Activated T-cell treated with anti-CD3 and anti-CD28 coated beads, Interleukin-2, amount 50 U/mL, for 4 hours (primary cell): ENCODE results near the gene KLF13. TPM values are rescaled to one million over a fixed set of nuclear protein-coding genes. Genes with fewer than 3 reads are reported as not detected.
A peak's percentile ranks its signal among the peaks of the same experiment; 100 is the strongest.

ENCODE experiments used
- ATAC-seq, 2 donors: fragments of 200-7000 bp; cut with Tn5 transposase; one replicate each; pipeline ENCODE4 v1.10.0; 2021
- DNase-seq: peaks from one replicate; pipeline ENCODE4 v3.0.0-alpha.2; 2020
- H3K27me3 Mint-ChIP-seq: one replicate; pipeline ENCODE4 v1.8.0; 2021; ENCODE audit warnings: low read depth, mixed read lengths
- H3K36me3 Mint-ChIP-seq: one replicate; pipeline ENCODE4 v1.8.0; 2022; ENCODE audit warnings: mixed read lengths; ENCODE audit not compliant: insufficient read depth
- H3K4me1 Mint-ChIP-seq: one replicate; pipeline ENCODE4 v1.8.0; 2021; ENCODE audit warnings: low read depth, mixed read lengths
- H3K4me3 Mint-ChIP-seq: one replicate; pipeline ENCODE4 v1.8.0; 2021; ENCODE audit warnings: mild to moderate bottlenecking, moderate library complexity, mixed read lengths
- H3K9me3 Mint-ChIP-seq: one replicate; pipeline ENCODE4 v1.8.0; 2021; ENCODE audit warnings: mixed read lengths
- total RNA-seq, 3 donors: library from RNA; stranded (reverse); gene quantifications; one replicate each; pipeline ENCODE4 v1.2.1, GENCODE V29; 2021

KLF13 gene
- total RNA-seq, 3 donors from 2014 or later: 75.0 to 82.8 (median 81.8) TPM

DNA sequence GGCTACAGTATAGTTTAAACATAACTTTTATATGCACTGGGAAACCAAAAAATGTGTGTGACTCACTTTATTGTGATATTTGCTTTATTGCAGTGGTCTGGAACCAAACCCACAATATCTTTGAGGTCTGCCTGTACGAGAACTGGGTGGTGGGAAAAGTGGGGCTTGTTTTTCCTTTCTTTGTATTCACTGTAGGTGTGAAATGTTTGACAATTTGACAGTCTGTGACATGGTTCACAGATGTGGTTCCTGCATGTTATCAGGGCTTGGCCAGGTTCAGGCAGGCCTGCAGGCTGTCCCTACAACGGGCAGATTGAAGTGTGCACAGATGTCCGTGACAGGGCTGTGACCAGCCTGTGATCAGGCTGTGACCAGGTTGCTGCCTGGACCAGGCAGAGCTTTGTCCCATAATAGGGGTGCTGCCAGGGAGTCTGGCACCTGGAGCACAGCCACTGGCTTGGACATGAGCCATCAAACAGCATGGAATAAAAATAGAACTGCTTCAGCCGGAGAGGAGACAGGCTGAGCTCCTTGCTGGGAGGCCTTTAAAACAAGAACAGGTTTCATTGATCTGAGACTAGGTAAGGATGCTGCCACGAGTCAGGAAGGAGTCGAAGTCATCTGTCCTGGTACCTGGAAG, 61.0 kb downstream of the KLF13 start:
- DNase-seq: no peak
- H3K4me3 Mint-ChIP-seq: peak overlapping the region; percentile 60
- H3K9me3 Mint-ChIP-seq: no peaks in the 10 kb centered on the region
- no peaks in the 10 kb centered on the region for H3K27me3 Mint-ChIP-seq
- peaks cover 2% of the 10 kb centered on the region for H3K36me3 Mint-ChIP-seq
- ATAC-seq: peak; percentile 41 to 42
- peaks cover 60% of the 10 kb centered on the region for H3K4me1 Mint-ChIP-seq

DNA sequence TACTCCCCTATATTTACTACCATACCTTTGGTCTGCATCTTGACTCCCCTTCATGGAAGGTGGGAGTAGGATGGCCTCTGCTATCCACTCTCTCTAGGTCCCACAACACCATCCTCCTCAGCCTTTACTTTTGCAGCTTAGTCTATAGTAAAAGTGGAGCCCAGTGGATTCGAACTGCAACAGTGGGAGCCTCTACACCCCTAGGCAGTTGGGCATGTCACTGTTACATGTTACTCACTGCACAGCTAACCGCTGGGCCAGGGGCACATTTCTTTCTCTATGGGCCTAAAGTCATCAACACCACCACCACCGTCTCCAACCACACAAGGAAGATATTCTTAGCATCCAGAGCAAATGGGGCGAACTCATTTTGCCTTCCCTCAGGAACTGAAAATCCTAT, 62.9 kb downstream of the KLF13 start:
- DNase-seq: no peak

DNA sequence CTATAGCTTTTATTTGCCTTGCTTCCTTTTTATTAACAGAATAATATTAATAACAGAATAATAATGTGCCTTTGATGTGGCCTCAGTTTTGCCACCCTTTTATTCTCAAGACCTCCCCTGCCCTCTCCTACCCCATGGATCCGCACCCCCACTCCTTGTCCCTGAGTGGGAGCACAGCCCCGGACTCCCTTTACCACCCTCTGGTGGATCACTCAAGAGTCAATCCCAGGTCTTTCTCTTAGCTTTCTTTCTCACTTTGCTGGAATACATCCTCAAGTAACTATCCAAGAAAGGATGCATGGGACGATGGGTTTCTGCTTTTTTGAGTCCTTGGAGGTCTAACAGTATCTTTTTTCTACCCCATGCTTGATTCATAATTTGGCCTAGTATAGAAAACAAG, 63.4 kb downstream of the KLF13 start:
- Mint-ChIP-seq H3K4me3 (no peak overlapping the region), H3K4me1 (peaks cover 58% of the 10 kb centered on the region), H3K9me3 (no peaks in the 10 kb centered on the region), H3K27me3 (no peaks in the 10 kb centered on the region), H3K36me3 (no peaks in the 10 kb centered on the region)
- DNase-seq (no peak), ATAC-seq (no peak)

More for the DNA sequence above, 62.9 kb downstream of the KLF13 start:
- no peaks in the 10 kb centered on the region for H3K36me3 Mint-ChIP-seq
- H3K4me3 Mint-ChIP-seq: peak overlapping the region; percentile 32
- H3K9me3 Mint-ChIP-seq: no peaks in the 10 kb centered on the region
- peaks cover 62% of the 10 kb centered on the region for H3K4me1 Mint-ChIP-seq
- no peak for ATAC-seq
- no peaks in the 10 kb centered on the region for H3K27me3 Mint-ChIP-seq

DNA sequence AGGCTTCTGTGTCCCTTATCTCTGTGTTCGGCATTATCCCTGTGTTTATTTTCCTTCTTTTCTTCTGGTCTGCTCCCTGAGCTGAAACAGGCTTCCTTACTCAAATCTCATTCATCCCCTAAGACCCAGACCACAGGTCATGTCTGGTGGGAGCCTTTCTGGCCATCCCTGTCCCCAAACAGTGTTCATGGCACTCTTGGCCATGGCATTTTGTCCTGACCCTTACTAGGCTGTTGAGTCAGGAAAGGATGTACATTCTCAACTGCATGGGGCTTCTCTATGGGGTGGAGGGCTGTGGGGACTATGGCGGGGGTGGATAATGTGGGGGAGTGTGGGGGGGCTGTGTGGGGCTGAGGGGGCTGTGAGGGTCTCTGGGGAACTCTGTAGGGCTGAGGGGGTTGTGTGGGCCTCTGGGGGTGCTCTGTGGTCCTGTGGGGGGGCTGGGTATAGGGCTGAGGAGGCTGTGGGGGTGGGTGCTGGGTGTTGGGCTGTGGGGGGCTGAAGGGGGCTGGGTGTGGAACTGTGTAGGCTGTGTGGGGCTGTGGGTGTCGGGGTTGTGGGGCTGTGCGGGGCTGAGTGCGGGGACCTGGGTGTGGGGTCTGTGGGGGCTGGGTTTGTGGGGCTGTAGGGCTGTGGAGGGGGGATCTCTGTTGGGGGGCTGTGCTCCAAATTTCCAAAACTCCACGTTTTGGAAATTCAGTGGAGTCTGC, 64.3 kb downstream of the KLF13 start:
- Mint-ChIP-seq H3K4me1 (peaks cover 52% of the 10 kb centered on the region), H3K36me3 (no peaks in the 10 kb centered on the region), H3K9me3 (no peaks in the 10 kb centered on the region), H3K4me3 (peak overlapping the region; percentile 3), H3K27me3 (no peaks in the 10 kb centered on the region)
- no peak for ATAC-seq
- DNase-seq: no peak

DNA sequence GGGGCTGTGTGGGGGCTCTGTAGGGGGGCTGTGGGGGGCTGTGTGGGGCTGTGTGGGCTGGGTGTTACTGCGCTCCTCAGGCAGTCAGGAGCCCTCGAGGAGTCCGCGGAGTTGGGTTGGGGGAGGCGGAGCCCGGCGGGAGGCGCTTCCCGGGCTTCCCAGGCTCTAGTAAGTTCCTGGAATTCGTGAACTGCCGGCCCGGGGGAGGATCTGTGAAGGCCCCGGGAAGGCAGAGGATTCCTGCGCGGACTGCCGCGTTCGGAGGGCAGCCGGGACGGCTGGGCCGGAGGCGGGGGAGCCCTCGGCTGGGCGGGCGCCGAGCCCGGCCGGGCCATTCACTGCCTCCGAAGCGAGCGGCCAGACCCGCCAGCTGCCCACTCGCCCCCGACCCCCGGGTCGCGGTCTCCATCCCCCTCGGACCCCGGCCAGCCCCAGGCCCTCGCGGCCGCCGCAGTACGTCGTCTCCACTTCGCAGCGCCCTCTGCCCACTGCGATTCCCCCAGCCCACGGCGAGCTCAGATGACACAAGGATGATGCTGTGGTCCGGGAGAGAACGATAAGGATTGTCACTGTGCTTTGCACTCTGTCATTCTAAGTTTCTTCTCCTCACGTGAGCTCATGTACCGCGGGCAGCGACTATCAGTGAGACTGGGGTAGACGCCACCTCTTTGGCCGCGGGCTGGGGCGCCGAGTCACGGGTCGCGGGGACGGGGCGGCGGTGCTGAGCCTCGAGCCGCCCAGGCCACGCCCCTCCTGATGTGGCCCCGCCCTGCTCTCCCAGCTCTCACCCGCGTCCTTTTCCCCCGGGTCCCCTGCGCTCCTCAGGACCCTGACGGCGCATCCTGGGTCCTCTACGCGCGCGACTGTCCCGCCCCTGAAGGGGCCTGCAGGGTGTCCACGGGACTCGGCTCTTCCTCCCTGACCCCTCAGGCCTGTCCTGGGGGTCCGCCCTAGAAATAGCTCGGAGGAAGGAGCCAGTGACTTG, 65.3 kb downstream of the KLF13 start:
- DNase-seq (peak; percentile 76), ATAC-seq (peak; percentile 89 to 92)
- H3K4me1 Mint-ChIP-seq: peaks cover 44% of the 10 kb centered on the region
- H3K36me3 Mint-ChIP-seq: no peaks in the 10 kb centered on the region
- H3K27me3 Mint-ChIP-seq: no peaks in the 10 kb centered on the region
- no peaks in the 10 kb centered on the region for H3K9me3 Mint-ChIP-seq
- H3K4me3 Mint-ChIP-seq: peak overlapping the region; percentile 86

DNA sequence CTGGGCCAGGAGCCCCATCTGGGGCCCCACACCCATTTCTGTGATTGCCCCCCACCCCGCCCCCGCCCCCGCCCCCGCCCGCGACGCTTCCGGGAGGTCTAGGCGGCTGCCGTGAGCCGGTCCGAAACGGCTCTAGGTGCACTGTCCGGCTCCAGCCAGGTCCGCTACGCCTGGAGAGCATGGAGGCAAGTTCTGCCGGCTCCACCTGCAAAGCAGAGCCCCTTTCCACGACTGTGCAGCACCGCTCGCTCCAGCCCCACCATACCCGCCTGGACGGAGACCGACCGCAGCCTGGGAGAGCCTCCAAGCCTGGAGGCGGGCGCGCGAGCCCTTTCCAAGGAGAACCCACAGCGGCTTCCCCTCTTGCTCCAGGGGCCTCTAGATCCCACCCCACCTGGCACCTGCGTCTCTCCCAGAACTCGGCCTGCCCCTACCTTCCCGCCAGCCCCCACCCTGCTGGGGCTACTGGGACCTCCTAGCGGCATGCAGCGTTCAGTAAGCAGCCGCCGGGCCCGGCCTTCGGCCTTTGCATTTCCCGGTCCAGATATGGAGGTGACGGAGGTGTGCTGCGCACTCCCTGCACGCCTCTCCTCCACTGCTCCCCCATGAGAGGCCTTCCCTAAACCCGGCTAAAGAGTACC, 66.2 kb downstream of the KLF13 start:
- Mint-ChIP-seq H3K9me3 (no peaks in the 10 kb centered on the region), H3K4me1 (peaks cover 36% of the 10 kb centered on the region), H3K27me3 (no peaks in the 10 kb centered on the region), H3K36me3 (no peaks in the 10 kb centered on the region), H3K4me3 (peak overlapping the region; percentile 86)
- peak; percentile 10 to 16 for ATAC-seq
- no peak for DNase-seq

DNA sequence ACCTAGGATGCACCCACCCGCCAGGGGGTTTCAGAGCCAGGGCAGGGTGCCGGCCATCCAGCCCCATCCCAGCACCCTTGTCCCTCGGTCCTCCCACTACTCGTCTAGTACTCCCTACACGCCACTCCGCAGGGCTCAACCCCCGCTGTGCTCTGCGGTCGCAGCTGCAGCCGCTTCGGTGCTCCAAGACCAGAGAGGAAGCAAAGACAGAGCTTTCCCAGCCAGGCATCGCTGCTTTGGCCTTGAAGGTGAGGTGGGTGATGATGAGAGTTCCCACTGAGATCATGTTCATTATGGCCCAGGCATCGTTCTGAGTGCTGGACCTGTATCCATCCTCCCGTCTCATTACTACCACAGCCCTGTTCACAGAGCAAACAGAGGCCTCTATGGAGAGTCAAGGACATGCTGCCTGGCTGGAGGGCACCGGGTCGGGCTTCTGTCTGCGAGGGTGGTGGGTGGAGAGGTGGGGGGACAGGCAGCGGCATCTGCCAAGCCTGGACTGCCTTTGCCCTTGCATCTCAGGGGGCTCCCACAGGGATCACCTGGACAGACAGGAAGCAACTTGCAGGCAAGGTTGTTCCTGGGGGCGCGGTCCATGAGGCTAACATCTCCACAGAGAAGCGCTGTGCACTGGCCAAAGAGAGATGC, 66.9 kb downstream of the KLF13 start:
- no peak for ATAC-seq
- Mint-ChIP-seq H3K4me1 (peaks cover 38% of the 10 kb centered on the region), H3K27me3 (no peaks in the 10 kb centered on the region), H3K4me3 (peak overlapping the region; percentile 86), H3K36me3 (no peaks in the 10 kb centered on the region), H3K9me3 (no peaks in the 10 kb centered on the region)
- DNase-seq: no peak

DNA sequence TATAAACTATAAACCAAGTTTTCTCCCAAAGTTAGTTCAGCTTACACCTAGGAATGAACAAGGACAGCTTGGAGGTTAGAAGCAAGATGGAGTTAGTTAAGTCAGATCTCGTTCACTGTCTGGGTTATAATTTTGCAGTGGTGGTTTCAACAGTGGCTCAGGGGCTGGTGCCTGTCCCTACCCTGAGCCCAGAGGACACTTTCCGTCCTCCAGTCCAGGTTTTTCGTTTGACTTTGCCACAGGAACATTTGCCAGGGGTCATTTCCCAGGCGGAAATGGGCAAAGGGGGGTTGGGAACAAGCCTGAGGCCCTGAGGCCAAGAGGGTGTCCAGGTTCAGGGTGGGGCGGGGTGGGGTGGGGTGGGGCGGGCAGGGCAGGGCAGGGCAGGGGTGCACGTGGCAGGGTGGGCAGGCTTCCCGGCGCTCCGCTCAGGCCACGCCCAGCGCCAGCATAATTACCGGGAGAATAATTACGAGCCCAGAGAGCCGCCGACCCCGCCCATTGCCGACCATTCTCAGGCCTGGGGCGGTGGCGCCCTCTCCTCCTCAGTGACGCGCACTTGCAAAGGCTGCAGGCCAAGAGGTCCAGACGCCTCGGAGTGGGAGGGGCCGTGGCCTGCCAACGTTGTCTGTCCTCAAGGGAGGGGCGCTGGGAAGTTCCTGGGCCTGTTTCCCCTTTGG, 70.4 kb downstream of the KLF13 start:
- H3K9me3 Mint-ChIP-seq: no peaks in the 10 kb centered on the region
- H3K4me1 Mint-ChIP-seq: peaks cover 34% of the 10 kb centered on the region
- no peak for DNase-seq
- no peak for ATAC-seq
- H3K4me3 Mint-ChIP-seq: no peak overlapping the region
- no peaks in the 10 kb centered on the region for H3K36me3 Mint-ChIP-seq
- no peaks in the 10 kb centered on the region for H3K27me3 Mint-ChIP-seq

DNA sequence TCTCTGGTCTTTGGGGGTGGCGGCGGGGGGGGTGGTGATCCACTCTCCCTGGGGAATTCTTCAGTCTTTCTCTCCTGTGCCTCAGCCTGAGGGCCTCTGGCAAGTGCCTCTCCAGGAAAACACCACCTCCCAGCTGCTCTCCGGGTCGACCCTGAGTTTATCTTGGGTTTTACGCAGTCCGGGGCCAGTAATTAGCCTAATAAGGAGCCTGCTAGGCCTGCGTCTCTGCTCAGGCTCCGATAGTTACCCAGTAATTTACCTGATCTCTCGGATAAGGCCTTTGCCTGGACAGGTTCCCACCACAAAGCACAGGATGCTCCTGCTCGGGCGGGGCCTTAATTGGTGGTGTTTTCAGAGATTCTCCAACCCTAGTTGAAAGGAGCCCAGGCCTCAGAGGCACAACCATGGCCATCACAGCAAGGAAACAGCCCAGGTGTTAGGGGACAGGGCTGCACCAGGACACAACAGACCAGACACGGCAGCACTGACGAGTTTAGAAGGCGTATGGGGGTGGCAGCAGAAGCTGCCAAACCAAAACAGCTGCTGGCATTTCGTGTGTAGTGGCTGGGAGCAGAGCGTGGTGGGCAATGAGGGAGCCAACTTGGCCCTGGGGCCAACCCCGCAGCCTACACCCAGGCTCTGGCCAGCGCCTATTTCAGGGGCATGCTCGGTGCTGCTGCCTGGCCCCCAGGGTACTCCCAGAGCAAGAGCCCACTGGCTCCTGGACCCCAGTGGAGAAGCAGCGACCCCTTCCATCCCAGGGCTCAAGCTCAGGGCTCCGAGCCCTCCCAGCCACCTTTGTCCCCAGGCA, 71.4 kb downstream of the KLF13 start:
- no peak for ATAC-seq
- Mint-ChIP-seq H3K36me3 (no peaks in the 10 kb centered on the region), H3K4me1 (peaks cover 33% of the 10 kb centered on the region), H3K27me3 (no peaks in the 10 kb centered on the region), H3K9me3 (no peaks in the 10 kb centered on the region), H3K4me3 (no peak overlapping the region)
- DNase-seq: no peak

DNA sequence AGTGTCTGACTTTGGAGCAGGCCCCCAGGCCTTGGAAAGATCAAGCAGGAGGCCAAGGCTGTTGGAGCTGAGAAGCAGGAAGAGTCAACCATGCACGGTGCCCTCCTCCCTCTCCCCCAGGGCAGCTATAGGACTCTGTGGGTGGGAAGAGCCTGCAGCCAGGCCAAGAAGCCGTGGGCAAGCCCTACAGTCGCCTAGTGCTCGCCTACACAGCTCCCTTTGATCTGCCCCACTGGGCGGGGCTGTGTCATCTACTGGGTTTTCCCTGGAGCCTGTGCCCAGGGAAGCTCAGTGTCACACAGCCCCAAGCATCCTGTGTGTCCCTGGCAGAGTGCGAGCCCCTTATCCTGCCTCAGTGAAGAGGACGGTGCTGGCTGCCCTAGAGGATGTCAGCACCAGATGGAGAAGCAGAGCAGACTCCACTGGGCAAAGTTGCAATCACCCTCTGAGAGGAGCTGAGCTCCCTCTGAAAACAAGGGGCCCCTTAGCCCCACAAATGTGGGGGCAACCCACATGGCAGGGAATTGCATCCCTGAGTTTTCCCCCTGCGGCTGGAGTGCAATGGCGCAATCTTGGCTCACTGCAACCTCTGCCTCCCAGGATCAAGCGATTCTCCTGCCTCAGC, 72.2 kb downstream of the KLF13 start:
- Mint-ChIP-seq H3K4me3 (no peak overlapping the region), H3K9me3 (no peaks in the 10 kb centered on the region), H3K36me3 (no peaks in the 10 kb centered on the region), H3K4me1 (peaks cover 28% of the 10 kb centered on the region), H3K27me3 (no peaks in the 10 kb centered on the region)
- ATAC-seq: peak; percentile 29 to 54
- DNase-seq: no peak

DNA sequence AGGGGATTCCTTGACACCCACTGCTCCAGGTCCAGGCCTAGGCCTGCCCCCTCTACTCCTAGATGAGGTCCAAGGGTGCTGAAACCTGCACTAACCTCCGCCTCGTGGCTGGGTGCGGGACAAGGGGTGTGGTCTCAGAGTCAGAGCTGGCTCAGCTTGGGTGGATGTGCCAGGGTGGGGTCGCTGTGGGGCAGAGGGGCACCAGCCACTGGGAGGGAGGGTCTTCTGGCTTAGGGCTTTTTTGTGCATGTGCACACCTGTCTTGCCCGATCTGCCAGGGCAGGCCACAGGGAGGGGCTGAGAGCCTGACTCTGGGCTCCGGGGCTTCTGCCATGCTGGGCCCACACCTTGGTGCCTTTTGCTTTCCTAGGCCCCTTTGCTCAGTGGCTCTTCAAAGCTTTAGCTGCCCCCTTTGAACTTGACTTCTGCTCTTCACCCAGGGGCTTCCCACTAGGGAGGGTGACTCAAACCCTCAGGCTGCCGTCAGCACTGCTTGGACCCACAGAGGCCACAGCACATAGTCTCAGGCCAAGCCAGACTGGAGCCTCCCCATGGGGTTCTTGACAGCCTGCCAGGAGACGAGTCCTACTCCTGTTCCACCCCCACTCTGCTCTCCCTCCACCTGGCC, 73.0 kb downstream of the KLF13 start:
- DNase-seq (no peak), ATAC-seq (peak; percentile 76 to 79)
- Mint-ChIP-seq H3K4me3 (no peak overlapping the region), H3K27me3 (no peaks in the 10 kb centered on the region), H3K36me3 (no peaks in the 10 kb centered on the region), H3K4me1 (peaks cover 33% of the 10 kb centered on the region), H3K9me3 (no peaks in the 10 kb centered on the region)
